Epithelial cell of proximal tubule (primary cell): ENCODE measurements around the gene PTDSS2. TPM values are rescaled to one million over a fixed set of nuclear protein-coding genes. Genes with fewer than 3 reads are reported as not detected.
A peak's percentile ranks its signal among the peaks of the same experiment; 100 is the strongest.

Experiments used
- DNase-seq: peaks from one replicate; pipeline ENCODE4 v3.0.0-alpha.2; 2011; ENCODE audit warnings: low read depth
- H3K4me3 ChIP-seq: 2 replicates; pipeline ENCODE4 v1.5.1; 2011; ENCODE audit warnings: low read depth, mild to moderate bottlenecking, low read length
- CTCF ChIP-seq: conservative IDR thresholded peaks from 2 replicates; pipeline ENCODE4 v1.5.1; 2012; ENCODE audit warnings: low read depth, mild to moderate bottlenecking, low read length
- total RNA-seq: library from RNA; depleted of rRNA; stranded (reverse); fragments of >200 nt; gene quantifications from 2 replicates; pipeline ENCODE4 v1.2.3, GENCODE V29; 2015

The PTDSS2 gene
- total RNA-seq, 1 donor from 2014 or later: 53.4 TPM

GRCh38 chr11:446891-447290 is 3.2 kb upstream of the PTDSS2 start:
- TF ChIP-seq CTCF: no peak
- no peak for DNase-seq
- no peak overlapping the region for H3K4me3 ChIP-seq

- peak; percentile 31 for DNase-seq
- peak; percentile 89 for TF ChIP-seq CTCF
Observed at GRCh38 chr11:447923-448731, 2.0 kb upstream of the PTDSS2 start.

GRCh38 chr11:450809-451451 is 851 bp downstream of the PTDSS2 start:
- DNase-seq: no peak
- peak overlapping the region; percentile 80 for H3K4me3 ChIP-seq
- TF ChIP-seq CTCF: peak; percentile 30

More at GRCh38 chr11:447923-448731, 2.0 kb upstream of the PTDSS2 start:
- H3K4me3 ChIP-seq: peak overlapping the region; percentile 80

GRCh38 chr11:451738-452137 is 1.7 kb downstream of the PTDSS2 start:
- no peak for DNase-seq
- no peak for TF ChIP-seq CTCF
- H3K4me3 ChIP-seq: peak overlapping the region; percentile 80

GRCh38 chr11:452203-452744 is 2.2 kb downstream of the PTDSS2 start:
- TF ChIP-seq CTCF: no peak
- no peak for DNase-seq
- no peak overlapping the region for H3K4me3 ChIP-seq

GRCh38 chr11:452916-453527 is 2.9 kb downstream of the PTDSS2 start:
- DNase-seq: no peak
- TF ChIP-seq CTCF: no peak
- no peak overlapping the region for H3K4me3 ChIP-seq
